COLO668 (cell line): Measurements from ENCODE around the gene PJA2.
"Not testable (repeated sequence)": the region's sequence is repeated elsewhere in the genome, so short reads cannot be mapped to it uniquely, and the experiment has no call there.

Experiments
- DNase-seq: peaks from one replicate; lab custom pipeline; 2025; ENCODE audit not compliant: unreplicated experiment; lab: John Stamatoyannopoulos, UW

PJA2 gene

DNA sequence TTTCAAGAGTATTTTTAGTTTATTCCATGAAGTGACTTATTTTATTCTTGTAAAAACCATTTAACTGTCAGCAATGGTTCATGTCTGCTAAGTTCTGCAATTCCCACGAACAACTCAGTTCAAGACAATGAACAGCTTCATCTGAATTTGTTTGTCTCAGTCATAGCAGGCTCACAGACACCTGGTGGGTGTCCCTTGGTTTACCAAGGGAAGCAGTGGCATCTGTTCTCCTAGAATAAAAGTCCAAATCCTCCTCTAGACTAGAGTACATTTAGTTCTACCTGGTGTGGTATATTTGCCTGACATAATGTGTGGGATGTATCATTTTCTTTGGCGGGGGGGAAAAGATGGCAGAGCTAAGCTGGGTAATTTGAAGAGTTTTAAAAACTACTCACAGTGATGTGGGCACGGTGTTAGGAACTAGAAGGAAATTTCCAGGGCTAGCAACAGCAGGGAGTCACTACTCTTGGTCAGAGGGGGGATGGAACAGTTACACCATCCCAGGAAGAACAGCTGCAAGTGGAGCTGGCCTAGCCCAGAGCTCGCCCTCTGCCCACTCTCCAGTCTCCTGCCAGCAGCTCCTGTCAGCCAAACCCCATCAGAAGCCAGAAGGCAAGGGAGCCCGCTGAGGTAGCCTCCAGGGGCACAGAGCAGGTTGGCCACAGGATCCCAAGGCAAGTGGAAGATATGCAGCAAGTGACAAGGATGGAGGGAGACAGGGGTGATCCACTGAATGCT, 100.3 kb downstream of the PJA2 start:
- DNase-seq, result no peak

DNA sequence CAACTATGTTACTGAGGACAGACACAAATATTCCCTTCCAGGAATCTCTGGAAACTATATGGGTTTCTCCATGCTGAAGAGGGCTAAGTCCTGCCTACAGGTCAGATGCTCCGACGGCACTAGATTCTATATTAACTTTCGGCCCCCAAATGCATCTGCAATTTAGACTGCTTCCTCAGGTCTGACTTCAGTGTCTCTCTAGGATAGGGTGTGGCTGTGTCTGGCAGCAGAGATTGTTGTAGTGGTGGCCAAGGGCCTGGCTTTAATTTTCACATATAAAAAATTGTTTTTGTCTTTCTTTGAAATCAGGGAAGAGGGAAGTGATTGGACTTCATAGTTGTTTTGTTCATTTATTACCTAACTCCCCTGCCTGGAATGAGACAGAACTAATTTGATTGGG, 101.8 kb downstream of the PJA2 start:
- DNase-seq, result no peak

- no peak for DNase-seq
Observed at GRCh38 chr5:109307456-109307855, 102.3 kb downstream of the PJA2 start.

DNA sequence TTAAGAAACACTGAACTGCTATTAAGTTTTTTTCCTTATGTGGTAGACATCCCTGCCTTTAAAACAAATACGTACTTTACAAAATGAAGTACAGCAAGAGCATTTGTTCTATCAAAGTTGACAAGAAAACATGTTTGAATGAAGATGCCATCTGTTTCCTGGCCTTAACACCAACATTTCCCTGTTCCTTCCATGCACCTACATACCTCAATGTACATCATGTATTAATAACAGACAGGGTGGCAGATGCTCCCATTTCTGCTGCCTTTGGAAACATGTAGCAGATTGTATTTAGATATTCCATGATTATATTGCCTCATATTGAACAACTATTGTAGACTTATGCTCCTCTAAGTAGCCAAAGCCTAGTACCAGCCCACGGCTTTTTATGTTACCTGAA, 104.4 kb downstream of the PJA2 start:
- DNase-seq, result no peak

GRCh38 chr5:109304309-109304708, 105.5 kb downstream of the PJA2 start:
- no peak for DNase-seq

DNA sequence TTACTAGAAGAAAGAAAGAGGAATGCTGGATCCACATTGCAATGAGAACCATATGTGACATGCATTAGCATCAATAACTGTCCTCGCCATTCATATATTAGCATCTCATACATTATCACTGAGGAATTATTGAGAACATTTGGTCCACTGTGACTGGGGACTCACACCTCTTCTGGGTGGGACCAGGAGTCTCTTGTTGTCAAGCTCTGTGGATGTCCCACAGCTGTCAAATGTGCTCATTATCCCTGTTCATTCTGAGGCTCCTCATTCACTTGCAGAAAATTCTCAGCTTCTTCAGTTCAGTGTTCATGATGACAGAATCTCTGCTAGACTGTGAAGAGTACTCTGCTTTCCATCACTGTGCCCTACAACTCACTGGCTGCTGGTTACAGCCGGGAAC, 109.4 kb downstream of the PJA2 start:
- DNase-seq, result no peak

DNA sequence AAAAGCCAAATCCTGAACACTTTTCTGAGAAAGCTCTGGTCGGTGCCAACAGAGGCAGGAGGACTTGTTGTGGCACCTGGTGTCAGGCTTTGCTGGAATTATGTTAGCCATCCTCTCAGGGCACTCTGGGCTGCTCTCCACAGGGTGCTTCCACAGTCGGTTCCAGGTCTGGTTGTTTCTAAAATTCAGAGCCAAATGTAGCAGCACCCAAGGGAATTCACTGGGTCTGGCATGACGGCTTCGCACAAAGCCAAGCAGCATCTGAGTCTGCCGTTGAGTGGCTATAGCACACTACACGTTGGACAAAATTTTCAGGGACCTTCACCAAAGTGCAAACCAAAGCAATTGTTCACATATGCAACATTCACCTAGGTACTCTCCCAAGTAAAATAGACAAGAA, 110.2 kb downstream of the PJA2 start:
- no peak for DNase-seq

- DNase-seq, result no peak
Observed at GRCh38 chr5:109298794-109299193, 111.0 kb downstream of the PJA2 start.

GRCh38 chr5:109297900-109298299, 111.9 kb downstream of the PJA2 start:
- no peak for DNase-seq

GRCh38 chr5:109291090-109291489, 118.7 kb downstream of the PJA2 start:
- DNase-seq, result no peak

GRCh38 chr5:109290231-109290630, 119.5 kb downstream of the PJA2 start:
- no peak for DNase-seq

DNA sequence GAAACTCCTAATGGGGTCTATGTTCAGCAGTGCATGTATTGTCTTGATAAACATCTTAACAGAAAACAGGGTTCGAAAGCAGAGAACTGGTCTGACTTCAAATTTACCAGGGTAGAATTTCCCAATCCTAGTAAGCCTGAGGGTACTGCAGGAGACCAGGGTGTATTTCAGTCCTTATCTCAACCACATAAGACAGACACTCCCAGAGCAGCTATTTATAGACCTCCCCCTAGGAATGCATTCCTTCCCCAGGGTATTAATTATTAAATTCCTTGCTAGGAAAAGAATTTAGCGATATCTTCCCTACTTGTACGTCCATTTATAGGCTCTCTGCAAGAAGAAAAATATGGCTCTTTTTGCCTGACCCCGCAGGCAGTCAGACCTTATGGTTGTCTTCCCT, 123.1 kb downstream of the PJA2 start:
- DNase-seq, result not testable (repeated sequence)
